Measurements from ENCODE around the gene SUV39H1. TPM values are rescaled to one million over a fixed set of nuclear protein-coding genes. Genes with fewer than 3 reads are reported as not detected.
A peak's percentile ranks its signal among the peaks of the same experiment; 100 is the strongest.

SUV39H1 gene
- total RNA-seq, 3 donors from 2014 or later (not counting 1 experiment from before 2014, with no cell fraction given) = 9.2 to 11.6 (median 11.0) TPM

DNA sequence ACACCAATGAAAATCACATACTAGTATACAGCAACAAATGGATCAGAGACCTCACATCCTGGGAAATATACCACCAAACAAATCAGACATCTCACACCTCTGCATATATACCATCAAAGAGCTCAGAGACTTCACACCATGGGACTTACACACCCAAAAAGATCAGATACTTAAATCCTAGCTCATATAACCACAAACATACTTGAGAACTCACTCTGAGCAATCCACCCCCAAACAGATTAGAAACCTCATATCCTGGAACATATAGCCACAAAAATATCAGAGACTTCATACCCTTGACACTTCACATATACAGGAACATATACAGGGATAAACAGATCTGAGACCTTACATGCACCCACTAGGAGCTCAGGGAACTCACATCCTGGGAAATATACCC is 32.1 kb downstream of the SUV39H1 start:
- DNase-seq (no peak), ATAC-seq (peak; percentile 43 to 73 (median 44))
- no peak for TF ChIP-seq CTCF (IDR thresholded peaks at IDR 0.05)
- Histone ChIP-seq H3K27me3 (ENCODE audit: control insufficient read depth, insufficient read depth, low read length) (no peaks in the 10 kb centered on the region), H3K36me3 (ENCODE audit: control insufficient read depth, insufficient read depth, low read length) (no peaks in the 10 kb centered on the region), H3K27ac (ENCODE audit: low read length) (peak overlapping the region; percentile 38), H3K9me3 (ENCODE audit: control insufficient read depth, insufficient read depth, low read length) (no peaks in the 10 kb centered on the region), H3K4me3 (ENCODE audit: low read length) (no peak overlapping the region), H3K4me1 (ENCODE audit: control insufficient read depth, insufficient read depth, low read length) (peaks cover 21% of the 10 kb centered on the region)
- Mint-ChIP-seq H3K4me3 (no peak overlapping the region), H3K36me3 (no peaks in the 10 kb centered on the region), H3K27me3 (ENCODE audit: low read depth in 2 of 2) (no peaks in the 10 kb centered on the region), H3K4me1 (peaks cover 40 to 49% of the 10 kb centered on the region in 2 donors), H3K27ac (peak overlapping the region; percentile 51 to 81), H3K9me3 (no peaks in the 10 kb centered on the region)
- intact Hi-C loops (cut with micrococcal nuclease) = no loop called here

DNA sequence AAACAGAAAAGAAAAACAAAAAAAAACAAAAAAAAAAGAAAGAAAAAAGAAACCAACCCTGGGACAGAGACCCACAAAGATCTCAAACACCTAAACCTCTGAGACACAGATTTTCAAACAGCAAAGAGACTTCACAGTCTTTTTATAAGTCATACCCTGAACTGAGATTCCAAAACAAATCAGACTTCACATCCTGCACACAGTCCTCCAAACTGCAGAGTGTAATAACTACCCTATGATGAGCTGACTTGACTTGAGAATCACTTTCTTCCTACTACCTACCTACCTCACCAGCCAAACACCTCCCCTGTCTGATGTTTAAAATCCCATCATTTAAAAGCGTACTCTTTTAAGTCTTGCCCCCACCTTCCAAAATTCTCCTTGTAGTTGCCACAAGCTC is 39.8 kb downstream of the SUV39H1 start:
- peaks cover 13 to 28% of the 10 kb centered on the region in 2 donors for H3K4me1 Mint-ChIP-seq
- no peaks in the 10 kb centered on the region for H3K27me3 Mint-ChIP-seq (ENCODE audit: low read depth in 2 of 2)
- H3K4me3 Mint-ChIP-seq = peak overlapping the region; percentile 30
- H3K27me3 ChIP-seq (ENCODE audit: control insufficient read depth, insufficient read depth, low read length) = no peaks in the 10 kb centered on the region
- no peaks in the 10 kb centered on the region for H3K36me3 Mint-ChIP-seq
- H3K27ac ChIP-seq (ENCODE audit: low read length) = peak overlapping the region; percentile 86
- no peaks in the 10 kb centered on the region for H3K9me3 Mint-ChIP-seq
- ATAC-seq (no peak), DNase-seq (peak in 1 of 2 donors; percentile 35)
- 100% methylated on average over 1 of the region's 1 CpG for WGBS (ENCODE audit: insufficient coverage)
- H3K9me3 ChIP-seq (ENCODE audit: control insufficient read depth, insufficient read depth, low read length) = no peaks in the 10 kb centered on the region
- peaks cover 22% of the 10 kb centered on the region for H3K4me1 ChIP-seq (ENCODE audit: control insufficient read depth, insufficient read depth, low read length)
- H3K4me3 ChIP-seq (ENCODE audit: low read length) = no peak overlapping the region
- TF ChIP-seq CTCF (IDR thresholded peaks at IDR 0.05) = no peak
- no peaks in the 10 kb centered on the region for H3K36me3 ChIP-seq (ENCODE audit: control insufficient read depth, insufficient read depth, low read length)
- intact Hi-C loops (cut with micrococcal nuclease) = loop anchor here (2.0 kb wide), 2 partner anchors 24 to 40 kb away; partner anchors contain the start of gene SUV39H1
- H3K27ac Mint-ChIP-seq = peak overlapping the region; percentile 90 to 96

DNA sequence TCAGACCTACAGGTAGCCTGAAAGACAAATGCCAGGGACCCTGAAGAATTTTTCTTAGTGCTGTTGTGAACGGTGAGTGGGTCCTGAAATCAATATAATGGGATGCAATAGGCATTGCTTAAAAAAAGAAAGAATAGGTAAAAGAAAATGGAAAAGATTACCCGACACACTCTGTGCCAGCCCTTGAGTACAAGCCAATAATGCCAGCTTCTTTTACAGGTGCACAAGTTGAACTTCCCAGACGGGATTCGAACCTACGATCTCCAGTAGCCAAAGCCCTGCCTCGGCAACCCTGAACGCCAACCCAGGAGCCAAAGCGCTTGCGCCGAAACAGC is 40.3 kb downstream of the SUV39H1 start:
- no peak for TF ChIP-seq CTCF (IDR thresholded peaks at IDR 0.05)
- Histone ChIP-seq H3K36me3 (ENCODE audit: control insufficient read depth, insufficient read depth, low read length) (no peaks in the 10 kb centered on the region), H3K4me3 (ENCODE audit: low read length) (peak overlapping the region; percentile 56), H3K27ac (ENCODE audit: low read length) (peak overlapping the region; percentile 86), H3K27me3 (ENCODE audit: control insufficient read depth, insufficient read depth, low read length) (no peaks in the 10 kb centered on the region), H3K9me3 (ENCODE audit: control insufficient read depth, insufficient read depth, low read length) (no peaks in the 10 kb centered on the region), H3K4me1 (ENCODE audit: control insufficient read depth, insufficient read depth, low read length) (peaks cover 22% of the 10 kb centered on the region)
- Mint-ChIP-seq H3K4me3 (peak overlapping the region; percentile 82), H3K27ac (peak overlapping the region; percentile 90 to 96), H3K27me3 (ENCODE audit: low read depth in 2 of 2) (no peaks in the 10 kb centered on the region), H3K4me1 (peaks cover 12 to 26% of the 10 kb centered on the region in 2 donors), H3K9me3 (no peaks in the 10 kb centered on the region), H3K36me3 (no peaks in the 10 kb centered on the region)
- DNase-seq = no peak
- 8% methylated on average over 10 of the region's 10 CpGs for WGBS (ENCODE audit: insufficient coverage)
- no peak for ATAC-seq
- intact Hi-C loops (cut with micrococcal nuclease) = loop anchor here (1.0 to 2.0 kb wide), 3 partner anchors 24 to 64 kb away; partner anchors contain the start of gene SUV39H1
